SK-N-SH treated with all-trans-retinoic acid at 6 μM for 48 hours (cell line): ENCODE results near the gene BMP8A.

Experiments used
- ARNTL ChIP-seq: fragments of 450-650 bp; formaldehyde crosslinking; IDR thresholded peaks from 2 replicates; pipeline ENCODE4 v1.5.0; 2020; ENCODE audit warnings: low read depth, mild to moderate bottlenecking, moderate library complexity, borderline replicate concordance
- RARB ChIP-seq: fragments of 250-450 bp; sonication (Bioruptor Pico); IDR thresholded peaks from 2 replicates; pipeline ENCODE4 v1.8.0; 2021; ENCODE audit warnings: mild to moderate bottlenecking, moderate library complexity
- TOX ChIP-seq: fragments of 250-450 bp; sonication (Bioruptor Pico); IDR thresholded peaks from 2 replicates; pipeline ENCODE4 v1.8.0; 2021; ENCODE audit warnings: mild to moderate bottlenecking, moderate library complexity, borderline replicate concordance

DNA sequence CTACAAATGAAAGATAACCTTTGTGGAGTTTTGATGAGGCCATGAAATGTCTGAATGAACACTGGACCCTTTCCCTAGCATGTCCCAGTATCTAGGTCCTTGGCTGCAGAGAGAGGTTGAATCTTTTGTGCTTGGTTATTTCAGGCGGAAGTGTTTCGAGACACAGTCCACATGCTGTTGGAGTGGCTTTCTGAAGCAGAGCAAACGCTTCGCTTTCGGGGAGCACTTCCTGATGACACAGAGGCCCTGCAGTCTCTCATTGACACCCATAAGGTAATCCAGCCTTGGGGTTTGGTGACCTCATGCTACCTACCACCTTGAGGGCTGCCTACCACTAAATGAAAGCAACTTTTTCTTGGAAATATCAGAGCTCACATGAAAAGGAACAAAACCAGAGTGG, 38.9 kb upstream of the BMP8A start:
- no peak for TF ChIP-seq RARB
- TF ChIP-seq ARNTL (CRISPR knock-in tag): no peak
- no peak for TF ChIP-seq TOX (CRISPR knock-in tag)
